KMS-11 (cell line): ENCODE data around the gene RBFOX2.
"Not testable (repeated sequence)": the region's sequence is repeated elsewhere in the genome, so short reads cannot be mapped to it uniquely, and the experiment has no call there.

Experiments
- H2AFZ ChIP-seq: fragments of 200-600 bp; sonication (generic); 2 replicates; pipeline ENCODE4 v1.6.1; 2016; ENCODE audit warnings: antibody characterized with exemption, mixed run types, low read depth
- H3K27ac ChIP-seq: fragments of 200-600 bp; sonication (generic); 2 replicates; pipeline ENCODE4 v1.6.1; 2016; ENCODE audit warnings: mild to moderate bottlenecking, mixed run types
- H3K27me3 ChIP-seq: fragments of 200-600 bp; sonication (generic); 2 replicates; pipeline ENCODE4 v1.6.1; 2017; ENCODE audit warnings: mild to moderate bottlenecking, low read depth, mixed run types, moderate library complexity; ENCODE audit not compliant: insufficient read depth
- H3K36me3 ChIP-seq: fragments of 200-600 bp; sonication (generic); 2 replicates; pipeline ENCODE4 v1.6.1; 2017; ENCODE audit warnings: mild to moderate bottlenecking, mixed run types; ENCODE audit not compliant: insufficient read depth
- H3K4me1 ChIP-seq: fragments of 200-600 bp; sonication (generic); 2 replicates; pipeline ENCODE4 v1.6.1; 2016; ENCODE audit warnings: mild to moderate bottlenecking, low read depth, mixed run types; ENCODE audit not compliant: poor library complexity, severe bottlenecking
- H3K4me2 ChIP-seq: fragments of 200-600 bp; sonication (generic); 2 replicates; pipeline ENCODE4 v1.7.0; 2016; ENCODE audit warnings: mild to moderate bottlenecking, mixed run types
- H3K4me3 ChIP-seq: fragments of 200-600 bp; sonication (generic); IDR thresholded peaks from 2 replicates; pipeline ENCODE4 v1.6.1; 2017; ENCODE audit warnings: low read depth, low read length, mixed read lengths; ENCODE audit not compliant: insufficient read depth
- H3K79me2 ChIP-seq: fragments of 200-600 bp; sonication (generic); 2 replicates; pipeline ENCODE4 v1.6.1; 2016; ENCODE audit warnings: low read depth, mixed run types; ENCODE audit not compliant: insufficient read depth
- H3K9ac ChIP-seq: fragments of 200-600 bp; sonication (generic); 2 replicates; pipeline ENCODE4 v1.6.1; 2016; ENCODE audit warnings: mild to moderate bottlenecking, mixed run types
- H4K20me1 ChIP-seq: fragments of 200-600 bp; sonication (generic); 2 replicates; pipeline ENCODE4 v1.6.1; 2016; ENCODE audit warnings: mild to moderate bottlenecking, mixed run types; ENCODE audit not compliant: insufficient read depth
- TF ChIP-seq, protein P1 (sequence below): fragments of 200-600 bp; sonication (generic); conservative IDR thresholded peaks from 2 replicates; pipeline ENCODE4 v1.6.1; 2017; ENCODE audit warnings: low read depth, mild to moderate bottlenecking, antibody characterized with exemption, low read length, moderate library complexity, mixed read lengths

The RBFOX2 gene

DNA sequence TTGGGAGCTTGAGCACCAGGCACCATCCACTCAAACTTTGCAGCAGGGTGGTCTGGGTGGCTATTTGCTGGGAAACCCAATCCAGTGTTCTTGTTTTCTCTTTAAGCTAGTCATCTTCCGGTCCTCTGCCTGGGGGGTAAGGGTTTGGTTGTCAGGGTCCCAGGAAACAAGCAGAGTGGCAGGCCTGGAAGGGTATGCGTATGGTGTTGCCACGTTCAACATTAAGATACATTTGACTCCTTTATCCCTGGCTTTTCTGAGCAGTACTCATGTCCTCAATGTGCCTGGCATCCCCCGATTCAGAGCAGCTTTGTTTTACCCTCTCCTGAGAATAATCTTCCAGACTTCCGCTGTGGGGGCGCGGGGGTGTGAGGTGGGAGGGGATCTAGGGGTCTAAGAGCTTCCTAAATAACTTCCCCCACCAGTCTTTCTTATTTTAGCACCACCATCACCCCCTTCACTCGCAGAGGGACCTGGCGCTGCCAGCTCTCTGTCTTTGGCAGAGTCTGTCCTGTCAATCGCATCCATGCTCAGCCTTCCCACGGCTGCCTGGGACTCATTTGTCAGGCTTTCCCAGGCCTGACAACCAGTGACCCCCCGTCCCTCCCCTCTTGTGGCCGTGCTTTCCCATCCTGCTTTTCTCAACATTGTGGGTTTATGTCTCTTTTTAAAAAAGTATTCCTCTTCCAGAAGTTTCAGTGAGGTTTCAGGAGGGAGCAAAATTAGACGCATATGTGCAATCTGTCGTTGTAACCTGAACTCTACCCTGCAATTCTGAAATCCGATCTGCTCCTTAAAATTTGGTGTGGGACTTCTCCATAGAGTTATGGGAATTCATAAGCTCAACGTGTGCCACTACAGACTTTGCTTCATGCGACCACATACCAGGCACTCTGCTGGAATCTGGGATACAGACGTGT is 27.0 kb upstream of the RBFOX2 start:
- TF ChIP-seq, protein P1, sequence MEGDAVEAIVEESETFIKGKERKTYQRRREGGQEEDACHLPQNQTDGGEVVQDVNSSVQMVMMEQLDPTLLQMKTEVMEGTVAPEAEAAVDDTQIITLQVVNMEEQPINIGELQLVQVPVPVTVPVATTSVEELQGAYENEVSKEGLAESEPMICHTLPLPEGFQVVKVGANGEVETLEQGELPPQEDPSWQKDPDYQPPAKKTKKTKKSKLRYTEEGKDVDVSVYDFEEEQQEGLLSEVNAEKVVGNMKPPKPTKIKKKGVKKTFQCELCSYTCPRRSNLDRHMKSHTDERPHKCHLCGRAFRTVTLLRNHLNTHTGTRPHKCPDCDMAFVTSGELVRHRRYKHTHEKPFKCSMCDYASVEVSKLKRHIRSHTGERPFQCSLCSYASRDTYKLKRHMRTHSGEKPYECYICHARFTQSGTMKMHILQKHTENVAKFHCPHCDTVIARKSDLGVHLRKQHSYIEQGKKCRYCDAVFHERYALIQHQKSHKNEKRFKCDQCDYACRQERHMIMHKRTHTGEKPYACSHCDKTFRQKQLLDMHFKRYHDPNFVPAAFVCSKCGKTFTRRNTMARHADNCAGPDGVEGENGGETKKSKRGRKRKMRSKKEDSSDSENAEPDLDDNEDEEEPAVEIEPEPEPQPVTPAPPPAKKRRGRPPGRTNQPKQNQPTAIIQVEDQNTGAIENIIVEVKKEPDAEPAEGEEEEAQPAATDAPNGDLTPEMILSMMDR = no peak
- Histone ChIP-seq H2AFZ (no peak overlapping the region), H4K20me1 (no peaks in the 10 kb centered on the region), H3K9ac (no peak overlapping the region), H3K27me3 (no peaks in the 10 kb centered on the region), H3K4me3 (no peak overlapping the region), H3K4me1 (peaks cover 5% of the 10 kb centered on the region), H3K4me2 (no peak overlapping the region), H3K79me2 (no peaks in the 10 kb centered on the region), H3K27ac (no peak overlapping the region), H3K36me3 (no peaks in the 10 kb centered on the region)

DNA sequence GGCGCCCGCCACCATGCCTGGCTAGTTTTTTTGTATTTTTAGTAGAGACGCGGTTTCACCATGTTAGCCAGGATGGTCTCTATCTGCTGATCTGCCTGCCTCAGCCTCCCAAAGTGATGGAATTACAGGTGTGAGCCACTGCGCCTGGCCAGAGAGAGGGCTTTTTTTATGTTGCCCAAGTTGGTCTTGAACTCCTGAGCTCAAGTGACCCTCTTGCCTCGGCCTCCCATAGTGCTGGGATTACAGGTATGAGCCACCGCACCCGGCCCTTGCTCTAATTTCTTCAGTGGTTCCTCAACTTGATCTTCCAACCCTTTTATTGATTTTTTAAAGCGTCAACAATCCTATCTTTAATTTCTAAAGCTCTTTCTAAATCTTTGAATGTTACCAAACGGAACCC is 25.8 kb upstream of the RBFOX2 start:
- not testable (repeated sequence) for H3K9ac ChIP-seq, H3K27ac ChIP-seq, H3K79me2 ChIP-seq, H3K27me3 ChIP-seq, H4K20me1 ChIP-seq, H3K4me3 ChIP-seq, H3K36me3 ChIP-seq, H2AFZ ChIP-seq, H3K4me2 ChIP-seq, H3K4me1 ChIP-seq

DNA sequence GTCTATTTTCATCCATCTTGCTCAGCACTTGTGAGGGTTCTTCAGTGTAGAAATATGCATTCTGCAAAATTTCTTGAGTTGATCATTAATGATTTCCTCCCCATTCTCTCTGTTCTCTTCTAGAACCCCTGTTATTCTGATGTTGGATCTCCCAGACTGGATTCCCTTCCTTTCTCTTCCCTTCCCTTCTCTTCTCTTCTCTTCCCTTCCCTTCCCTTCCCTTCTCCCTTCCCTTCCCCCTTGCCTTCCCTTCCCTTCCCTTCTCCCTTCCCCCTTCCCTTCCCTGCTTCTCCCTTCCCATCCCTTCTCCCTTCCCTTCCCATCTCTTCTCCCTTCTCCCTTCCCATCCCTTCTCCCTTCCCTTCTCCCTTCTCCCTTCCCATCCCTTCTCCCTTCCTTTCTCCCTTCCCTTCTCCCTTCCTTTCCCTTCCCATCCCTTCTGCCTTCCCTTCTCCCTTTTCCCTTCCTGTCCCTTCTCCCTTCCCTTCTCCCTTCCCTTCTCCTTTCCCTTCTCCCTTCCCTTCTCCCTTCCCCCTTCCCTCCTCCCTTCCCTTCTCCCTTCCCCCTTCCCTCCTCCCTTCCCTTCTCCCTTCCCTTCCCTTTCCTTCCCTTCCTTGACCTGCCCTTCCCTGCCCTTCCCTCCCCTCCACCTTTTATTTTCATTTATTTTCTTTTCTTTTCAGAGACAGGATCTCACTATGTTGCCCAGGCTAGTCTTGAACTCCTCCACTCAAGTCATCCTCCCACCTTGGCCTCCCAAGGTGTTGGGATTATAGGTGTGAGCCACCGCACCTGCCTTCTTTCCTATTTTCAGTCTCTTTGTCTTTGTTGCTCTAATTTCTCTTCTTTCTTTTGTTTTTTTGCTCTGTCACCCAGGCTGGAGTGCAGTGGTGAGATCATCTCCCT is 24.9 kb upstream of the RBFOX2 start:
- H2AFZ ChIP-seq = no peak overlapping the region
- H3K4me1 ChIP-seq = peaks cover 5% of the 10 kb centered on the region
- no peaks in the 10 kb centered on the region for H4K20me1 ChIP-seq
- H3K36me3 ChIP-seq = no peaks in the 10 kb centered on the region
- H3K27me3 ChIP-seq = no peaks in the 10 kb centered on the region
- no peak overlapping the region for H3K27ac ChIP-seq
- no peak overlapping the region for H3K4me3 ChIP-seq
- TF ChIP-seq, protein P1 = no peak
- no peak overlapping the region for H3K4me2 ChIP-seq
- H3K79me2 ChIP-seq = no peaks in the 10 kb centered on the region
- H3K9ac ChIP-seq = no peak overlapping the region

DNA sequence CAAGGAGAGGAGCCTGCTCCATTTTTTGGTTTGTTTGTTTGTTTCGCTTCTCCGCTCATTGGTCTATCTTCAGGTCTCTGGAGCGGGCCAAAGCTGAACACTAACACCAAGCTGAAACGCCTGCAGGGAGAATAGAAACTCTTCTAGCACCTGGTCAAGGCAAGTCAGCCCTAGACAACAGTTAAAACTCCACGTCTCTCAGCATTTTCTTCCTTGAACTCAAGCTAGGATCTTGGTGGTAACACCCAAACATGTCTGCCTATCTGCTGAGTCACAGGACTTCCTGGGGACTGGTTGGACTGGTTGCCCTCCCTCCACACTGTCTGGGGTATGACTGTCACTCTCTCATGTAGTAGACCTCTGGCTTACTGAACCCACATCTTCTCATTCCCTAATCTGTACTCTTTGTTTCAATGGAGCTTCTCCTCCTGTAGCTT is 23.9 kb upstream of the RBFOX2 start:
- H3K27me3 ChIP-seq = no peaks in the 10 kb centered on the region
- peak overlapping the region; percentile 7; the same call in 1 of the 2 replicates for H2AFZ ChIP-seq
- H3K79me2 ChIP-seq = no peaks in the 10 kb centered on the region
- no peaks in the 10 kb centered on the region for H3K36me3 ChIP-seq
- TF ChIP-seq, protein P1 = no peak
- no peak overlapping the region for H3K4me2 ChIP-seq
- peaks cover 5% of the 10 kb centered on the region for H3K4me1 ChIP-seq
- no peaks in the 10 kb centered on the region for H4K20me1 ChIP-seq
- H3K9ac ChIP-seq = no peak overlapping the region
- H3K27ac ChIP-seq = no peak overlapping the region
- H3K4me3 ChIP-seq = no peak overlapping the region
